Heart right ventricle (tissue), 16 donors: ENCODE data around the gene BCAS4. TPM values are rescaled to one million over a fixed set of nuclear protein-coding genes. Genes with fewer than 3 reads are reported as not detected.

ENCODE experiments used
- ATAC-seq, 8 donors: fragments of 200-7000 bp; cut with Tn5 transposase; one replicate each; pipeline ENCODE4 v1.9.1; 2020; ENCODE audit warnings: mild to moderate bottlenecking in 8 of 8, moderate library complexity in 8 of 8, moderate number of reproducible peaks in 1 of 8
- DNase-seq, 2 donors: peaks; one replicate each; pipeline ENCODE4 v3.0.0-alpha.2; 2020
- H3K27ac ChIP-seq, 10 donors: fragments of 200-600 bp; sonication (generic) in 2 of 10; one replicate each; pipeline versions ENCODE4 v1.5.0 to v1.8.0; 2020 to 2022; ENCODE audit warnings: mild to moderate bottlenecking in 3 of 10
- H3K27me3 ChIP-seq, 7 donors: fragments of 200-600 bp; one replicate each; pipeline ENCODE4 v1.8.0; 2021 to 2022; ENCODE audit warnings: mild to moderate bottlenecking in 2 of 7
- H3K36me3 ChIP-seq, 9 donors: fragments of 200-600 bp; sonication (generic) in 1 of 9; one replicate each; pipeline versions ENCODE4 v1.5.0 to v1.8.0; 2020 to 2022; ENCODE audit warnings: mild to moderate bottlenecking in 2 of 9
- H3K4me1 ChIP-seq, 9 donors: fragments of 200-600 bp; sonication (generic) in 1 of 9; one replicate each; pipeline versions ENCODE4 v1.5.0 to v1.8.0; 2020 to 2022; ENCODE audit warnings: mild to moderate bottlenecking in 4 of 9
- H3K4me3 ChIP-seq, 10 donors: fragments of 200-600 bp; sonication (generic) in 2 of 10; one replicate each; pipeline versions ENCODE4 v1.5.0 to v1.8.0; 2020 to 2022; ENCODE audit warnings: mild to moderate bottlenecking in 7 of 10, moderate library complexity in 2 of 10
- H3K9me3 ChIP-seq, 11 donors: fragments of 200-600 bp in 10 of 11; sonication (generic) in 2 of 11; one replicate each; pipeline versions ENCODE4 v1.5.0 to v1.8.0; 2013 to 2022; ENCODE audit warnings: mild to moderate bottlenecking in 2 of 11, control low read depth in 1 of 11, moderate library complexity in 1 of 11
- CTCF ChIP-seq, 9 donors: fragments of 200-600 bp; sonication (generic) in 2 of 9; IDR thresholded peaks; one replicate each; pipeline versions ENCODE4 v1.5.0 to v1.8.0; 2021 to 2022; ENCODE audit warnings: antibody characterized with exemption in 9 of 9, mild to moderate bottlenecking in 5 of 9, moderate library complexity in 1 of 9
- WGBS, 2 donors: extraction: QIAGEN DNeasy Blood & Tissue Kit; methylation state at CpG; one replicate each; pipeline ENCODE4 v1.1.7; 2013; ENCODE audit warnings: inconsistent platforms in 1 of 2; 5-methylcytosine and 5-hydroxymethylcytosine counted together
- intact Hi-C, 10 donors: fragments of 100-400 bp; cut with DNase I; formaldehyde crosslinking; loops; one replicate each; pipeline versions ENCODE4 v1.11.1 to v1.14.2; 2022
- polyA plus RNA-seq, 2 donors: library from polyadenylated mRNA; stranded (reverse); fragments of 200-250 nt; gene quantifications; one replicate each; pipeline ENCODE4 v1.2.3, GENCODE V29; 2013
- total RNA-seq, 10 donors: library from RNA; stranded (reverse); fragmentation: NEBNext Ultra II Directional in 3 of 10; extraction: Animal tissue kit (Norgen Biotek cat#: 25700) in 3 of 10; gene quantifications; one replicate each; pipeline versions ENCODE4 v1.2.1 to v1.2.4, GENCODE V29; 2021 to 2023
- donor health status: Arrhythmogenic right ventricular cardiomyopathy.
- donor health status: ischemic (EF 13 %, LVEDD 7.1; RV severe dilation, severe dysfunction).
- donor health status: healthy with polysubstance abuse.
- donor health status: DM: no; HTN: yes; CAD: no.
- donor health status: DM: no; HTN: no; CAD: no.
- donor health status: ischemic (EF 25% LVEDD 6.9; RV normal size, moderate dysfunction).
- donor health status: ischemic (EF 25% LVEDD 5.7; RV mildly dilated, moderate dysfunction).
- donor health status: healthy.
- donor health status: DM: yes; HTN: yes; CAD: no.
- donor health status: Ischemic cardiomyopathy.
- donor health status: ischemic (EF 35%, LVEDD 5.7; RV mildly dilated, moderate dysfunction).
- donor health status: nonischemic (EF 11% LVEDD 7.7; RV severe dilation, severe dysfunction).
- donor health status: DM: yes; HTN: yes; CAD: no.
- donor health status: PGD.
- donor health status: ischemic (EF 29% LVEDD 5.4; RV normal size, mild dysfunction).
- donor health status: nonischemic (EF 23%, LVEDD 6.1; RV moderate dilation, normal function).

Gene BCAS4
- total and polyA plus RNA-seq, 12 donors, result 0.54 to 3.6 (median 2.2) TPM

GRCh38 chr20:50826121-50826520 is 31.3 kb downstream of the BCAS4 start:
- DNase-seq (no peak), ATAC-seq (peak in 1 of 8 donors; percentile 42)
- Histone ChIP-seq H3K4me3 (no peak overlapping the region), H3K9me3 (no peaks in the 10 kb centered on the region), H3K36me3 (no peaks in the 10 kb centered on the region), H3K27ac (no peak overlapping the region), H3K27me3 (no peaks in the 10 kb centered on the region), H3K4me1 (peaks cover 0 to 4% (median 0%) of the 10 kb centered on the region in 9 donors)
- intact Hi-C loops, result loop anchor here in 1 of 10 donors (10.0 kb wide), 1 partner anchor 99 kb away; no protein-coding TSS in a partner anchor
- TF ChIP-seq CTCF (IDR thresholded peaks at IDR 0.05), result no peak
- 59 to 66% methylated on average over 2 of the region's 2 CpGs for WGBS, 2 donors

- Histone ChIP-seq H3K4me3 (no peak overlapping the region), H3K9me3 (no peaks in the 10 kb centered on the region), H3K36me3 (no peaks in the 10 kb centered on the region), H3K27me3 (no peaks in the 10 kb centered on the region), H3K4me1 (peaks cover 0 to 4% (median 0%) of the 10 kb centered on the region in 9 donors), H3K27ac (no peak overlapping the region)
- WGBS, 2 donors, result 94 to 96% methylated on average over 13 of the region's 13 CpGs
- intact Hi-C loops, result loop anchor here in 1 of 10 donors (10.0 kb wide), 1 partner anchor 96 kb away; no protein-coding TSS in a partner anchor
- ATAC-seq (no peak), DNase-seq (no peak)
- no peak for TF ChIP-seq CTCF (IDR thresholded peaks at IDR 0.05)
Observed at GRCh38 chr20:50828363-50829136, 33.7 kb downstream of the BCAS4 start.

- WGBS, 2 donors, result 71 to 74% methylated on average over 6 of the region's 6 CpGs
- no peak for TF ChIP-seq CTCF (IDR thresholded peaks at IDR 0.05)
- DNase-seq, result no peak
- intact Hi-C loops, result no loop called here
- H3K36me3 ChIP-seq, result no peaks in the 10 kb centered on the region
- H3K4me1 ChIP-seq, result no peaks in the 10 kb centered on the region
- no peaks in the 10 kb centered on the region for H3K9me3 ChIP-seq
- ATAC-seq, result no peak
- no peak overlapping the region for H3K4me3 ChIP-seq
- H3K27ac ChIP-seq, result no peak overlapping the region
- H3K27me3 ChIP-seq, result no peaks in the 10 kb centered on the region
Observed at GRCh38 chr20:50831622-50832021, 36.8 kb downstream of the BCAS4 start.

GRCh38 chr20:50834599-50835005 is 39.7 kb downstream of the BCAS4 start:
- 78 to 82% methylated on average over 5 of the region's 5 CpGs for WGBS, 2 donors
- intact Hi-C loops, result no loop called here
- H3K4me3 ChIP-seq, result no peak overlapping the region
- no peak for DNase-seq
- H3K27me3 ChIP-seq, result no peaks in the 10 kb centered on the region
- no peak for TF ChIP-seq CTCF (IDR thresholded peaks at IDR 0.05)
- H3K36me3 ChIP-seq, result no peaks in the 10 kb centered on the region
- H3K27ac ChIP-seq, result no peak overlapping the region
- H3K4me1 ChIP-seq, result peaks cover 0 to 5% (median 0%) of the 10 kb centered on the region in 9 donors
- H3K9me3 ChIP-seq, result no peaks in the 10 kb centered on the region
- ATAC-seq, result no peak
